Motor neuron (in vitro differentiated cells): ENCODE data around the gene NPSR1. TPM values are rescaled to one million over a fixed set of nuclear protein-coding genes. Genes with fewer than 3 reads are reported as not detected.
"Not testable (repeated sequence)": the region's sequence is repeated elsewhere in the genome, so short reads cannot be mapped to it uniquely, and the experiment has no call there.

Source experiments
- ATAC-seq, 8 experiments: fragments of 200-7000 bp; cut with Tn5 transposase; replicated peaks in 6 of 8; 2 replicates each; pipeline ENCODE4 v1.8.0; 2021; ENCODE audit warnings: mild to moderate bottlenecking in 8 of 8, moderate library complexity in 8 of 8
- H3K27ac ChIP-seq, 2 donors: fragments of 250-450 bp; sonication (Bioruptor Pico); 2 replicates each; pipeline ENCODE4 v1.9.0; 2021; ENCODE audit warnings: antibody characterized with exemption in 2 of 2, mild to moderate bottlenecking in 2 of 2, moderate library complexity in 1 of 2
- H3K4me1 ChIP-seq, 2 donors: fragments of 250-450 bp; sonication (Bioruptor Pico); replicated peaks in 1 of 2; 2 replicates each; pipeline ENCODE4 v1.6.1; 2021; ENCODE audit warnings: antibody characterized with exemption in 2 of 2, mild to moderate bottlenecking in 2 of 2, moderate library complexity in 1 of 2
- H3K4me3 ChIP-seq, 5 donors: fragments of 250-450 bp; sonication (Bioruptor Pico); 2 replicates each; pipeline ENCODE4 v1.9.0; 2021; ENCODE audit warnings: antibody characterized with exemption in 5 of 5, mild to moderate bottlenecking in 5 of 5, moderate library complexity in 4 of 5
- WGBS, 10 experiments: fragments of 450-650 bp; shearing (Covaris generic); methylation state at CpG; one replicate each; pipeline ENCODE4 v1.0.0; 2022; 5-methylcytosine and 5-hydroxymethylcytosine counted together
- in situ Hi-C, 9 experiments: fragments of 400-800 bp; cut with MboI; loops; one replicate each; pipeline ENCODE4 v1.15.0; 2021; ENCODE audit warnings: low sequenced_read_pairs in 9 of 9, low pct_unique_long_range_greater_than_20kb in 2 of 9; ENCODE audit not compliant: unreplicated experiment in 9 of 9
- total RNA-seq, 8 experiments: library from RNA; unstranded; fragments of 300-600 nt; gene quantifications; 2 replicates each; pipeline versions ENCODE4 v1.2.3 to v1.2.4, GENCODE V29; 2022

NPSR1 gene
- total RNA-seq, result 10 to 100 TPM in 1 of 8 experiments, 1 to 10 TPM in 2, under 1 TPM in 1, not detected in 4; 0.28 to 50.5 (median 2.5) TPM

- H3K27ac ChIP-seq, result no peak within 1 kb of the TSS
- in situ Hi-C loops, result no loop called here
- H3K4me3 ChIP-seq, result no peak within 1 kb of the TSS
- H3K4me1 ChIP-seq, result peaks cover 0 to 5% of the 10 kb centered on the region in 2 donors
- WGBS, 10 experiments, result 34 to 100% (median 89%) methylated on average over 1 to 5 of the region's 8 CpGs; no CpG with 5 or more reads in 1 of the 10 experiments
- ATAC-seq, result no peak
Observed at GRCh38 chr7:34657632-34658268, at the start of gene NPSR1. TSS of gene NPSR1 (plus strand) at chr7:34658218. CDS start at chr7:34658413, 195 bp downstream.

GRCh38 chr7:34612661-34613060 lies 45.4 kb upstream of the NPSR1 start:
- ATAC-seq, result peak in 2 of 8 experiments; percentile 38 to 54
- WGBS, 10 experiments, result 10 to 100% (median 87%) methylated on average over 1 to 2 of the region's 2 CpGs; no CpG with 5 or more reads in 4 of the 10 experiments
- H3K27ac ChIP-seq, result no peak overlapping the region

GRCh38 chr7:34620425-34620824 lies 37.6 kb upstream of the NPSR1 start:
- no peak overlapping the region for H3K27ac ChIP-seq
- no peak for ATAC-seq
- in situ Hi-C loops, result loop anchor here in 1 of 9 experiments (25.0 kb wide), 1 partner anchor 483 kb away; no protein-coding TSS in a partner anchor
- no peaks in the 10 kb centered on the region for H3K4me1 ChIP-seq
- no peak overlapping the region for H3K4me3 ChIP-seq

More at GRCh38 chr7:34612661-34613060, 45.4 kb upstream of the NPSR1 start:
- in situ Hi-C loops, result loop anchor here in 1 of 9 experiments (25.0 kb wide), 1 partner anchor 475 kb away; no protein-coding TSS in a partner anchor
- no peak overlapping the region for H3K4me3 ChIP-seq
- no peaks in the 10 kb centered on the region for H3K4me1 ChIP-seq

- ATAC-seq, result peak in 3 of 8 experiments; percentile 7 to 77 (median 32)
- in situ Hi-C loops, result loop anchor here in 1 of 9 experiments (25.0 kb wide), 1 partner anchor 485 kb away; no protein-coding TSS in a partner anchor
- WGBS, 10 experiments, result 0 to 20% (median 15%) methylated on average over 1 to 2 of the region's 2 CpGs; no CpG with 5 or more reads in 6 of the 10 experiments
- no peaks in the 10 kb centered on the region for H3K4me1 ChIP-seq
- H3K27ac ChIP-seq, result no peak overlapping the region
- no peak overlapping the region for H3K4me3 ChIP-seq
Observed at GRCh38 chr7:34622182-34622581, 35.8 kb upstream of the NPSR1 start.

GRCh38 chr7:34622771-34623250 lies 35.2 kb upstream of the NPSR1 start:
- H3K27ac ChIP-seq, result no peak overlapping the region
- in situ Hi-C loops, result loop anchor here in 1 of 9 experiments (25.0 kb wide), 1 partner anchor 486 kb away; no protein-coding TSS in a partner anchor
- H3K4me1 ChIP-seq, result no peaks in the 10 kb centered on the region
- ATAC-seq, result peak in 4 of 8 experiments; percentile 26 to 37 (median 28)
- WGBS, 10 experiments, result 0 to 86% (median 46%) methylated on average over 2 to 4 of the region's 4 CpGs; no CpG with 5 or more reads in 1 of the 10 experiments
- no peak overlapping the region for H3K4me3 ChIP-seq

- H3K27ac ChIP-seq, ATAC-seq, H3K4me3 ChIP-seq, in situ Hi-C loops, H3K4me1 ChIP-seq: not testable (repeated sequence)
- 20 to 100% (median 73%) methylated on average over 1 to 2 of the region's 4 CpGs; no CpG with 5 or more reads in 2 of the 10 experiments for WGBS, 10 experiments
Observed at GRCh38 chr7:34628618-34629017, 29.4 kb upstream of the NPSR1 start.

- in situ Hi-C loops, result no loop called here
- peak in 2 of 8 experiments; percentile 61 to 74 for ATAC-seq
- Histone ChIP-seq H3K4me3 (no peak overlapping the region), H3K27ac (no peak overlapping the region), H3K4me1 (no peaks in the 10 kb centered on the region)
- 18 to 100% (median 83%) methylated on average over 1 to 4 of the region's 4 CpGs; no CpG with 5 or more reads in 2 of the 10 experiments for WGBS, 10 experiments
Observed at GRCh38 chr7:34652809-34653208, 5.2 kb upstream of the NPSR1 start.

- WGBS, 10 experiments, result 17 to 90% (median 86%) methylated on average over 1 of the region's 1 CpG; no CpG with 5 or more reads in 1 of the 10 experiments
- H3K27ac ChIP-seq, result no peak overlapping the region
- in situ Hi-C loops, result no loop called here
- no peak overlapping the region for H3K4me3 ChIP-seq
- H3K4me1 ChIP-seq, result no peaks in the 10 kb centered on the region
- ATAC-seq, result no peak
Observed at GRCh38 chr7:34653787-34654186, 4.2 kb upstream of the NPSR1 start.

- no peak overlapping the region for H3K27ac ChIP-seq
- in situ Hi-C loops, result no loop called here
- H3K4me3 ChIP-seq, result no peak overlapping the region
- peaks cover 0 to 5% of the 10 kb centered on the region in 2 donors for H3K4me1 ChIP-seq
- 0 to 67% (median 24%) methylated on average over 1 of the region's 1 CpG; no CpG with 5 or more reads in 4 of the 10 experiments for WGBS, 10 experiments
- peak in 7 of 8 experiments; percentile 5 to 88 (median 62) for ATAC-seq
Observed at GRCh38 chr7:34655384-34655783, 2.6 kb upstream of the NPSR1 start.

- Histone ChIP-seq H3K4me1 (peaks cover 0 to 5% of the 10 kb centered on the region in 2 donors), H3K27ac (no peak overlapping the region), H3K4me3 (no peak overlapping the region)
- no peak for ATAC-seq
- 7 to 93% (median 89%) methylated on average over 2 of the region's 2 CpGs; no CpG with 5 or more reads in 3 of the 10 experiments for WGBS, 10 experiments
- in situ Hi-C loops, result no loop called here
Observed at GRCh38 chr7:34656041-34656440, 2.0 kb upstream of the NPSR1 start.

- Histone ChIP-seq H3K4me1 (peaks cover 0 to 5% of the 10 kb centered on the region in 2 donors), H3K4me3 (no peak overlapping the region), H3K27ac (no peak overlapping the region)
- peak in 6 of 8 experiments; percentile 27 to 88 (median 53) for ATAC-seq
- in situ Hi-C loops, result no loop called here
- WGBS, 10 experiments, result 0 to 29% (median 5%) methylated on average over 2 to 3 of the region's 3 CpGs; no CpG with 5 or more reads in 3 of the 10 experiments
Observed at GRCh38 chr7:34659472-34660075, 1.6 kb downstream of the NPSR1 start.

GRCh38 chr7:34662058-34662708 lies 4.2 kb downstream of the NPSR1 start:
- Histone ChIP-seq H3K27ac (no peak overlapping the region), H3K4me3 (no peak overlapping the region), H3K4me1 (peaks cover 0 to 5% of the 10 kb centered on the region in 2 donors)
- peak in 2 of 8 experiments; percentile 6 to 51 for ATAC-seq
- WGBS, 10 experiments, result 0 to 100% (median 59%) methylated on average over 1 to 8 of the region's 8 CpGs
- in situ Hi-C loops, result no loop called here

- ATAC-seq, result no peak
- Histone ChIP-seq H3K27ac (no peak overlapping the region), H3K4me3 (no peak overlapping the region), H3K4me1 (peaks cover 0 to 1% of the 10 kb centered on the region in 2 donors)
- in situ Hi-C loops, result no loop called here
Observed at GRCh38 chr7:34664755-34665154, 6.7 kb downstream of the NPSR1 start.
